ENCODE results near the gene TCEAL9.

GRCh38 chrX:103369479-103369878 lies 13.2 kb downstream of the TCEAL9 start:
- TF ChIP-seq POLR2A (IDR thresholded peaks at IDR 0.05) (no peak), CTCF (IDR thresholded peaks at IDR 0.05) (no peak)

All from breast epithelium (tissue), 3 donors.